GM08714 (cell line): Measurements from ENCODE around the gene UCHL5.

Experiments
- H3K4me3 ChIP-seq: fragments of 200-500 bp; sonication (Bioruptor generic); 2 replicates; pipeline ENCODE4 v1.5.1; 2014; ENCODE audit warnings: mild to moderate bottlenecking, low read length, inconsistent platforms
- ZNF274 ChIP-seq: IDR thresholded peaks from 2 replicates; pipeline ENCODE4 v1.6.1; 2012; ENCODE audit warnings: mild to moderate bottlenecking, low read depth, low read length

Gene UCHL5

GRCh38 chr1:193083365-193084088, 24.4 kb upstream of the UCHL5 start:
- no peak for TF ChIP-seq ZNF274
- H3K4me3 ChIP-seq: peak overlapping the region; percentile 28; the same call in 1 of the 2 replicates

- no peak for TF ChIP-seq ZNF274
- H3K4me3 ChIP-seq: no peak overlapping the region
Observed at GRCh38 chr1:193079187-193079586, 20.0 kb upstream of the UCHL5 start.

- no peak for TF ChIP-seq ZNF274
Observed at GRCh38 chr1:193077991-193078390, 18.8 kb upstream of the UCHL5 start.

GRCh38 chr1:193070942-193071341, 11.8 kb upstream of the UCHL5 start:
- H3K4me3 ChIP-seq: no peak overlapping the region
- TF ChIP-seq ZNF274: no peak

More at GRCh38 chr1:193077991-193078390, 18.8 kb upstream of the UCHL5 start:
- H3K4me3 ChIP-seq: no peak overlapping the region

GRCh38 chr1:193070386-193070753, 11.2 kb upstream of the UCHL5 start:
- TF ChIP-seq ZNF274: no peak
- no peak overlapping the region for H3K4me3 ChIP-seq

GRCh38 chr1:193069748-193070385, 10.7 kb upstream of the UCHL5 start:
- H3K4me3 ChIP-seq: no peak overlapping the region
- no peak for TF ChIP-seq ZNF274

- no peak for TF ChIP-seq ZNF274
- no peak overlapping the region for H3K4me3 ChIP-seq
Observed at GRCh38 chr1:193068013-193068412, 8.9 kb upstream of the UCHL5 start.

- TF ChIP-seq ZNF274: no peak
- no peak overlapping the region for H3K4me3 ChIP-seq
Observed at GRCh38 chr1:193066606-193067005, 7.4 kb upstream of the UCHL5 start.

GRCh38 chr1:193065954-193066353, 6.8 kb upstream of the UCHL5 start:
- TF ChIP-seq ZNF274: no peak
- no peak overlapping the region for H3K4me3 ChIP-seq

- TF ChIP-seq ZNF274: no peak
- H3K4me3 ChIP-seq: no peak overlapping the region
Observed at GRCh38 chr1:193062698-193063463, 3.7 kb upstream of the UCHL5 start.

- no peak for TF ChIP-seq ZNF274
- H3K4me3 ChIP-seq: peak overlapping the region; percentile 81
Observed at GRCh38 chr1:193060938-193061337, 1.8 kb upstream of the UCHL5 start.

- peak overlapping the region; percentile 81 for H3K4me3 ChIP-seq
- no peak for TF ChIP-seq ZNF274
Observed at GRCh38 chr1:193060406-193060805, 1.2 kb upstream of the UCHL5 start.

- H3K4me3 ChIP-seq: peak overlapping the region; percentile 81
- TF ChIP-seq ZNF274: no peak
Observed at GRCh38 chr1:193060115-193060403, 899 bp upstream of the UCHL5 start.

GRCh38 chr1:193058529-193059281, 455 bp downstream of the UCHL5 start:
- no peak for TF ChIP-seq ZNF274
- peak overlapping the region; percentile 81 for H3K4me3 ChIP-seq
